Activated naive CD4-positive, alpha-beta T cell treated with anti-CD3 and anti-CD28 coated beads, Interleukin-2, amount 50 U/mL, for 16 hours (primary cell): ENCODE data around the gene PROSER1.
"Not testable (repeated sequence)": the region's sequence is repeated elsewhere in the genome, so short reads cannot be mapped to it uniquely, and the experiment has no call there.

ENCODE experiments used
- DNase-seq: peaks from one replicate; pipeline ENCODE4 v3.0.0-alpha.2; 2020

Gene PROSER1

GRCh38 chr13:39037880-39038568, at the start of gene PROSER1, which contains the start of gene NHLRC3:
PROSER1 (minus strand) TSS chr13:39038089; CDS start chr13:39037242, 847 bp downstream.
NHLRC3 (plus strand) TSS chr13:39038456; CDS start chr13:39038640, 184 bp downstream.
- peak; percentile 82 for DNase-seq

GRCh38 chr13:39086251-39086945, 48.5 kb upstream of the PROSER1 start:
- not testable (repeated sequence) for DNase-seq

- DNase-seq, result no peak
These were observed 36.1 kb upstream of the PROSER1 start for GRCh38 chr13:39073983-39074382.

- no peak for DNase-seq
These were observed 35.0 kb upstream of the PROSER1 start for GRCh38 chr13:39072842-39073241.

- DNase-seq, result no peak
These were observed 24.1 kb upstream of the PROSER1 start for GRCh38 chr13:39062004-39062403.

GRCh38 chr13:39058040-39058439, 20.2 kb upstream of the PROSER1 start:
- no peak for DNase-seq

GRCh38 chr13:39056018-39056417, 18.1 kb upstream of the PROSER1 start:
- no peak for DNase-seq

- no peak for DNase-seq
These were observed 16.2 kb upstream of the PROSER1 start for GRCh38 chr13:39054112-39054511.

GRCh38 chr13:39052944-39053343, 15.1 kb upstream of the PROSER1 start:
- no peak for DNase-seq

- DNase-seq, result no peak
These were observed 13.3 kb upstream of the PROSER1 start for GRCh38 chr13:39051157-39051556.

GRCh38 chr13:39049274-39049673, 11.4 kb upstream of the PROSER1 start:
- DNase-seq, result no peak

- no peak for DNase-seq
These were observed 10.9 kb upstream of the PROSER1 start for GRCh38 chr13:39048806-39049205.

- no peak for DNase-seq
These were observed 9.7 kb upstream of the PROSER1 start for GRCh38 chr13:39047560-39047959.

- no peak for DNase-seq
These were observed 6.6 kb upstream of the PROSER1 start for GRCh38 chr13:39044536-39044935.

GRCh38 chr13:39040206-39040605, 2.3 kb upstream of the PROSER1 start:
- no peak for DNase-seq

GRCh38 chr13:39039041-39039440, 1.2 kb upstream of the PROSER1 start:
- no peak for DNase-seq

GRCh38 chr13:39038569-39039030, 711 bp upstream of the PROSER1 start:
- DNase-seq, result peak; percentile 59

GRCh38 chr13:39037410-39037879, 444 bp downstream of the PROSER1 start:
- DNase-seq, result no peak

- DNase-seq, result peak; percentile 13
These were observed 1.7 kb downstream of the PROSER1 start for GRCh38 chr13:39036212-39036611.

- no peak for DNase-seq
These were observed 2.1 kb downstream of the PROSER1 start for GRCh38 chr13:39035799-39036198.

- no peak for DNase-seq
These were observed 2.7 kb downstream of the PROSER1 start for GRCh38 chr13:39035204-39035603.

GRCh38 chr13:39034085-39034484, 3.8 kb downstream of the PROSER1 start:
- DNase-seq, result no peak

GRCh38 chr13:39032150-39032549, 5.7 kb downstream of the PROSER1 start:
- DNase-seq, result no peak

- DNase-seq, result no peak
These were observed 12.5 kb downstream of the PROSER1 start for GRCh38 chr13:39025433-39025839.
